Measurements from ENCODE around the gene SPON2.

The SPON2 gene

DNA sequence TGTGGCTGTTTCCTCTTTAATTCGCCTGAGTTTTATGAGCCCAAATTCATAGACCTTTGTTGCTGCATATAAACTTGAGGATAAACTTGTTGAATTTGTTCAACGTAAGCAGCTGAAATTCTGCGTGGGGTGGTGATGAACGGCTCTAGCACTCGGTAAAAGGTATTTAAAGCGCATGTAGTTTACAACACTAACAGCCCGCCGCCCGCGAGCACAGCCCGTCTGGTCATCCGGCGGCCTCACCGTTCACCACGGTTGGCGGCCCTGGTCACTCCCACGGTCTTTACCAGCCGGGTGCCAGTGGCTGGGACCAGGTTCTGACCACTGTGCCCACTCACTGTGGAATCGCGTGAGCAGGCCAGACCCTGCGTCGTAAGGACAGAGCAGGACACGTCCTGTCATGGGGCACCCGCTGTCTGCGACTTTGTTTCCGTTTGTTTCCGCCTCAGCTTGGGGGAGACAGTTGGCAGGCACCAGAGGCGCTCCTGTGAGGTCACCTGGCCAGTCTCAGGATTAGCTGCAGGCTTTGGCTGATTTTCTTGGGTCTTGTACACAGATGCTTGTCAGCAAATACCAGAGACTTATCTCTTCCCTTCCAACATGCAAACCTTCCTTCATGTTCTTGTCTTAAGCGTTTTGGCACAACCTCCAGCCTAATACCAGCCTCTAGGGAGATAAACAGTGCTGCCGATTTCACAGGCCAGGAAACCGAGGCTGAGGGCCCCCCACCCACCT is 36.8 kb upstream of the SPON2 start:
- no peak for DNase-seq (ENCODE audit: low read depth)

DNA sequence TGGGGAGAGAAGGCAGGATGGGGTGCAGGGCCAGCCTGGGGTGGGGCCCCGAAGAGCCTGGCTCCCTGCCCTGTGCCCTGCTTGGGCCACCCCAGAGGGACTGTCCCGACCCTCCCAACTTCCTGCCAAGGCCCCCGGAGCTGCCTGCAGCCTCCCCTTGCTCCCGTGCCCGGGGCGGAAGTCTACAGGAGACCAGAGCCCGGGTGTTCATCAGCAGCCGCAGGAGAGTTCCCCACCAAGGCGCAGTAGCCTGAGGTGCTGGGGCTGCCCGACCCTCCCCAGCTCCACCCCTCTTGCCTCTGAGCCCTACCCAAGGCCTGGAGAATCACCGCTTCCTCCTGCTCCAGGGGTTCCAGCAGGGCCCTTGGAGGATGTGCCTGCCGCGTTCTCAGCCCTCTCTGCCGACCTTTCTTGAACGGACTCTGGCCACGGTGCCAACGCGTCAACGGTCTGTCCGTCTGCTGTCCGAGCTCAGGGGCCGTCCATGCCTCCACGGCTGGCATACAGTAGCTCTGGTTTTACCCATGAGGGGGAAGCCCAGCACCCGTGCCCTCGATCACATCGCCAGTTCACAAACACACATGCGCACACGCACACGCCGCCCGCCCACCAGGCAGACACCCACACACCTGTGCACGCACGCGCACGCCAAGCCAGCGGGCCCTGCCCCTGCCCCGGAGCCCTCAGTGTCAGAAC is 36.0 kb upstream of the SPON2 start:
- DNase-seq (ENCODE audit: low read depth) = no peak

DNA sequence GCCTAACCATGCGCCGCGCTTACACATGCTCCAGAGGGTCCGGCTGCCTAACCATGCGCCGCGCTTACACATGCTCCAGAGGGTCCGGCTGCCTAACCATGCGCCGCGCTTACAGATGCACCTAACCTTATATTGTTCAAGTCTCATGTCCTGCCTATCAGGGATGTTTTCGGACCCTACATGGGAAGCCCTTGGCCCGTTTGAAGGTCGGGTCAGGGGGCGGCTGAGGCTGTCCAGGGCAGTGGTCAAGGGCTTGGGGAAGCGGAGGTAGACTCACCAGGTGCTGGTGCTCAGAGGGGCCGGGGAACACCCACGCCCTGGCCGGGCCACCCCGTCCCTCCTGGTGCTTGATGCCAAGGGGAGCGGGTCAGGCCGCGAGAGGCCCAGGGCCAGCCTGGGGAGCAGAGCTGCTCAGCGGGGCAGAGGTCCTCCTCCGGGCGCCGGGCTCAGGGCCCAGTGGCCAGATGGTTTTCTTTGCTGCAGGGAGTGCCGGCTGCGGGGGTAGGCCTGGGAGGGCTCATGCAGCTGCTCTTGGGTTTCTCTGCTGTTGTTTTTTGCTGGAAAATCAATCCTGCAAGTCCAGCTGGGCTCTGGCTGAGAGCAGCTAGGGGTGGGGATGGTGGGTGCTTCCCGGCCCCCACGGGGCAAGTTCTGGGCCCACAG is 35.4 kb upstream of the SPON2 start:
- DNase-seq (ENCODE audit: low read depth) = no peak

DNA sequence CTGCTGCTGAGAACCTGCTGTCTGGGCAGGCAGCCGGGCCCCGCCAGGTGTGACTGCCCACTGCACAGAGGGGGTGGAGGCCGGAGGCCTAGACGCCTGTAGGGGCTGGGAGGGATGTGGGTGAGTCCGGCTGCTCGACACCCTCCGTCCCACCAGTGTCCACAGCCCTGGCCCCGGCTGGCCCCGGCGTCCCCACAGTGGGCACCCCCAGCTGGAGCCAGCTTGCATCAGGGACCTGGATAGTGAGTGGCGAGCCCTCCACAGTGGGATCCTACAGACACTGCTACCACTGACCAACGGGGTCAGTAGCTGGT is 34.7 kb upstream of the SPON2 start:
- no peak for DNase-seq (ENCODE audit: low read depth)

DNA sequence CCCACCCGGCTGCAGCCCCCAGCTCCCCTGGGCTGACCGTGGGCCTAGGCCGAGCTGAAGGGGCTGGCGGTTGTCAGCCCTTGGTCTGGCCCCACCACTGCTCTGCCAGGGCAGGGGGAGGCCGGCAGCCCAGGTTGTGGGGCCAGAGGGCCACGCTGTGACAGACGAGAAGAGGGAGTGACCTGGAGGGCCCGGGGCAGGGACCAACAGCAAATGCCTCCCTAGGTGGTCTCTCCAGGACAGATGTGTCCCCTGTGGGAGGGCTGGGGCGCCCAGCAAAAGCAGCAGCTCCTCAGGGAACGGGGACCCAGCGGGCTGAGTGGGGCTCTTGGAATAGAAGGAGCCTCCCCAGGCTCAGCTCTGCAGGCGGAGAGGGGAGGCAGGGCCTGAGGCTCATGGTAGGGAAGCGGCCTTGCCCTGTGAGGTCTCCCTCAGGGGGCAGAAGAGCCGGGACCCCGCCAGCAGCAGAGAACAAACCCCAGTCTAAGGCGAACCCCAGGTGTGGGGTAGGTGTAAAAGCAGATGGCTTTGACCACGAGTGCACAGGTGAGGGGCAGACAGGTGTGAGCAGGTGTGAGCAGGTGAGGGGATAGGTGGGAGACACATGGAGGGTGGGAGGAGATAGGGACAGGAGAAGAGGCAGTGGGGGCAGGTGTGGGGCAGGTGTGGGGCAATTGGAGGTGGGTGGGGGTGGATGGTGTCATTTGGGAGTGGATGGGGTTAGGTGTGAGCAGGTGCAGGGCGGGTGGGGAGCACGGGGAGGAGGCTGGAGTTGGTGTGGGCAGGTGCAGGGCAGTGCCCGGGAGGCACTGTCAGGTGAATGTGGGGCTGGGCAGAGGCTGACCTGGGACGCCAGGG is 34.1 kb upstream of the SPON2 start:
- no peak for DNase-seq (ENCODE audit: low read depth)

DNA sequence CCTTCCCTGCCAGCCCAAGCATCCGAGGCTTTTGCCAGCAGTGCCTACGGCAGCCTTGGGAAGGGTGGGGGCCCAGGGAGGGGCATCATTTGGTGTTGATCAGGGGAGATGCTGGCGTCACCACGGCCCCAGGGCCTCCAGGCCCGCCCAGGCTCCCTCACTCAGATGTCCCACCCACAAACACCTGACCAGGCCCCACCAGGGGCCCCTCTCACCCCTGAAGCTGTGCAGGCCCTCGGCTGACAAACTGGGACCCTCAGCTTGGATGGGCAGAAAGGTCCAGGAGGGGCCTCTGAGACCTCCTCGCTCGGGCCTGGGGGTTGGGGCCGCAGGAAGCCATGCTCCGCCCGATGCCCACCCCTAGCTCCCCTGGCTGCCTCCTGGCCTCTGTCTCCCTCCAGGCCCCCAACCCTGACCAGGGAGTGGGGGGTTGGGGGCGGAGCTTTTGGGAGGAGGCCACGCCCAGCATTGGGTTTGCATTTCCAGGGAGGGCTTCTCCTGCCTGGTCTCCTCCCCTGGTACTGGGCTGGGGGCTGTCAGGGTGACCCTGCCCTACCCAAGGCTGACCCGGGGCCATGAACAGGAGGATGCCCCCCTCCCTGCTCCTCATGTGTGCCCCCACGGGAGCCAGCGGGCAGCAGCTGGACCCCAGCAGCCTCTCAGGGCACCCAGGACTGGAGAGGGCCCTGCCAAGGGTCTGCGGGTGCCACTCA is 33.4 kb upstream of the SPON2 start:
- no peak for DNase-seq (ENCODE audit: low read depth)

DNA sequence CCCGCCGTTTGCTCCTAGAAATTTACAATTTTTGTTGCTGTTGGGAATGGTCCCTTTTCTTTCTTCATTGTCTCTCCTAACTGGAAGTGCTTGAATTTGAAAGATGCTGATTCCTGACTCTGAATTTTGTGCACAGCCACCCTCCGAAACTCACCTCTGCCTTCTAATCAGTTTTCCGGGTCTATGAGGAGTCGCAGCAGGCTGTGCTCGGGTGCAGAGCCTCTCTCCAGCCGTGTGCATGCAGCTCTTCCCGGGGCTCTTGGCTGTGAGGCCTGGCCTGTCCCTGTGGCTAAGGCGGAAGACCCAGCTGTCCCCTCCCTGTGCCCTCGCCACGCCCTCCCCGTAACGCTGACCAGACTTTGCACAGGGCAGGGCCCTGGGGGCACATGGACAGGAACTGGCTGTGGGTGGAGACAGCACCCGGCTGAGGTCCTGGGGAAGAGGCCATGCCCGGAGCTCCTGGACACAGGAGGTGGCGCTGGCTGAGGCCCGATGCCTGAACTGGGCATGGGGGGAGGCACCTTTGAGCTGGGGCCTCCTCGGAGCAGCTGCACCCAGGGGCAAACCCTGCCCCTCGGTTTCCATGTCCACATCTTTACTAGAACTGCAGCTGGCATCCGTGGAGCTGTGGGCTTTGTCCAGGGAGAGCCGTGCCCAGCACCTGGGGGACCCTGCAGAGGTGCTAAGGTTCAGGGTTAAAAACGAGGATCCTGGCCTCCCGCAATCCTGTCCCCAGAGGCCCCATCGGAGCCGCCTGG is 32.6 kb upstream of the SPON2 start:
- no peak for DNase-seq (ENCODE audit: low read depth)

DNA sequence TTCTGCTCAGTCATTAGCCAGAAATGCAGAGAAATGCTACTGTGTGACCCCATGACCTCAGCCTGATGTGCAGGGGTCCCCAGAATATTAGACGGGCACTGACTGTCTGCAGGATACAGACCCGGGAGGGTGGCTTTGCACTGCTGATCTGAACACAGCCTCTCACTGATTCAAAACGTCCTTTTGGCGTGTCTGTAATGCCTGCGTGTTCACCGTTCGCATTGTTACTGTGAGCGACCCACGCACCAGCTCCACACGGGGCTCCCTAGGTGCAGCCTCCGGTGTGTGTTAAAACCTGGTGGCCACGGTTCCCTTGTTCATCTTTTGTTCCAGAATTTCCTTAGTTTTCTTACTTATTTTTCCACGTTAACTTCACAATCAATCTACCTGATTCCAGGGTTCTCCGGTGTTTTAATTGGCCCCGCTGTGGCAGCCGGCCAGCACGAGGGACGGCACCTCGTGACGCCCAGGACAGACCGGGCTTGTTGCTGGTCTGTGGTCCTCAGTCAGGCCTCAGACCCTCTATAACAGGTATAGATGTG is 32.0 kb upstream of the SPON2 start:
- no peak for DNase-seq (ENCODE audit: low read depth)

DNA sequence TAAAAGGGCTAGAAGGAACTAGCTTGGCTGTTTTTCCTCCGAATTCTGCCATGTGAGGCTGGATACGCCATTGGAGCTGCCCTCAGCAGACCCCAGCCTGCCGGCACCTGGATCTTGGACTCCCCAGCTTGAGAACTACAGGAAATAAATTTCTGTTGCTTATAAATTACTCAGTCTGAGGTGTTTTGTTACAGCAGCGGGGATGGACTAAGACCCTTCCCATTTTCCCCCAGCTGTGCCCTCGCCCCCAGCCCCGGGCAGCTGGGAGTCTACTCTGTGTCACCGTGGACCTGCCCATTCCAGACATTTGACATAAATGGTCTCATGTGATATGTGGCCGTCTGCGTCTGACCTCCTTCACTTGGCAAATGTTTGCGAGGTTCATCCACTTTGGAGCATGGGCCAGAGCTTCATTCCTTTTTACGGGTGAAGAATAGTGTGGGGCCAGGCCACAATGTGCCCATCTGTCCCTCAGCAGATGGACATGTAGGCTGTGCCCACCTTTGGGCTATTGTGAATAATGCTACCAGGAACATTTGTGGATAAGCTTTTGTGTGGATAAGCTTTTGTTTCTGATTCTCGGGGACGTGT is 30.7 kb upstream of the SPON2 start:
- DNase-seq (ENCODE audit: low read depth) = no peak

DNA sequence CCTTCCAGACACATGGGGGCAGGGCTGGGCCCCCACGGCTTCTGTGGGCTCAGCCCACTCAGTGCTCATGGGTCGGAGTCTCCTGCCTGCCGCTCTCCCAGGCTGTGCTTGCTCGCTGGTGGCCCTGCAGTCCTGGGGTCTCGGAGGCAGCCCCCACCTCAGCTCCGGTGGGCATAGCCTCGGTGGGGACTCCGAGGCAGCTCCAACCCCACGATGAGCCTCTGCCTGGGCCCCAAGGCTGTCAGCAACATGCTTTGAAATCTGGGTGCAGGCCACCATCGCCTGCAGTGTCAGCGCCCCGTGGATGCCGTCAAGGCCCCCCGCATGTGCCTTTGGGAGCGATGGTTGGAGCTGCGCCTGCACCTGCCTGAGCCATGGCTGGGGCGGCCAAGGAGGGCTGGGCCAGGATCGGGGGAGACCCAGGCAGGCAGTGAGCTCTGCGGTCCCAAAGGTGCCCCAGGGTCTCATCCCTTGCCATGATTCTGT is 30.2 kb upstream of the SPON2 start:
- DNase-seq (ENCODE audit: low read depth) = no peak

DNA sequence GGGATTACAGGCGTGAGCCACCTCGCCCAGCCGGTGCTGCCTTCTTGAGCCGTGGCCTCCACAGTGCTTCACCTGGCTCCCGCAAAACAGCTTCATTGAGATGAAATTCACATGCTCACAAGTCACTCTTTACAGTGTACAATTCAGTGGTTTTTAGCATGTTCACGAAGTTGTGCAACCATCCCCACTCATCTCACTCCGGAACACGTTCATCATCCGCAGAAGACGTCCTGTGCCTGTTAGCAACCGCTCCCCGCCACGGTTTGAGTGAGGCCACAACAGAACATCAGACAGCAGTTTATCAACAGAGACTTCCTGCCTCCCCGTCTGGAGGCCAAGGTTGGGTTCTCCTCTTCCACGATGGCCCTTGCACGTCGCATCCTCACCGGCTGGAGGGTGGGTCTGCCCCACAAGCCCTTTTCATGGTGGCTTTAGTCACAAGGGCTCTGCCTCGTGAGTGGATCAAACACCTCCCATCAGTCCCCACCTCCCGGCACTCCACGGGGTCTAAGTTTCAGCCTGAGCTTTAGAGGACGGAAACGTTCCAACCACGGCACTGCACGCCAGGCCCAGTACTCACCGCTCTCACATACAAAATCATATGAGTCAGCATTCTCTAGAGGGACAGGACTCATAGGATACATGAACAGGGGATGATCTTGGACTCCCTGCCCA is 29.6 kb upstream of the SPON2 start:
- peak; percentile 68 for DNase-seq (ENCODE audit: low read depth)

DNA sequence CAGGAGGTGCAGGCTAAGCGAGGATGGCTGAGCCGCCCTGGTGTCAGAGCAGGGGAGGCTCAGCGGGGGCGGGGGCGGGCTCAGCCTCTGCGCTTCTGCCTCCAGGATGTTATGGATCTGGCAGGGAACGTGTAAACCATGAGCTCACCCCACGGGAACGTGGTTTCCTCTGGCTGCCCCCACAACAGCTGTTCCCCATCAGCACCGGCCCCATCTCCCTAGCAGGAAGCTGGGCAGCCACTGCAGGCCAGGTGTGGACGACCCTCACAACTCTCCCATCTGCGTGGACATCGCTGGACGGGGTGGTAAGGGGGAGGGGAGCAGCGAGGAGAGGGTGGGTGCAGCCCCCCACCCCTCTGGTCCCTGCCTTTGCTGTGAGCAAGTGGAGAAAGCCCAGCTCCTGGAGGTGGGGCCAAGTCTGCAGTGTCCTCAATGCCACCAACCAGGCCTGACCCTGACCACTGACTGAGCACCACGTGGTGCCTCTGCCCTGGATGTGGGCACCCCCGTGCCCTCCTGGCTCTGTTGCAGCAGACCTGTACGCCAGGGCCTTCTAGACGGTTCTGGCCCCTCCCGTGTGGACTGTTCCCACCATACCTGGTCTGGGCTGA is 28.1 kb upstream of the SPON2 start:
- DNase-seq (ENCODE audit: low read depth) = peak; percentile 73

DNA sequence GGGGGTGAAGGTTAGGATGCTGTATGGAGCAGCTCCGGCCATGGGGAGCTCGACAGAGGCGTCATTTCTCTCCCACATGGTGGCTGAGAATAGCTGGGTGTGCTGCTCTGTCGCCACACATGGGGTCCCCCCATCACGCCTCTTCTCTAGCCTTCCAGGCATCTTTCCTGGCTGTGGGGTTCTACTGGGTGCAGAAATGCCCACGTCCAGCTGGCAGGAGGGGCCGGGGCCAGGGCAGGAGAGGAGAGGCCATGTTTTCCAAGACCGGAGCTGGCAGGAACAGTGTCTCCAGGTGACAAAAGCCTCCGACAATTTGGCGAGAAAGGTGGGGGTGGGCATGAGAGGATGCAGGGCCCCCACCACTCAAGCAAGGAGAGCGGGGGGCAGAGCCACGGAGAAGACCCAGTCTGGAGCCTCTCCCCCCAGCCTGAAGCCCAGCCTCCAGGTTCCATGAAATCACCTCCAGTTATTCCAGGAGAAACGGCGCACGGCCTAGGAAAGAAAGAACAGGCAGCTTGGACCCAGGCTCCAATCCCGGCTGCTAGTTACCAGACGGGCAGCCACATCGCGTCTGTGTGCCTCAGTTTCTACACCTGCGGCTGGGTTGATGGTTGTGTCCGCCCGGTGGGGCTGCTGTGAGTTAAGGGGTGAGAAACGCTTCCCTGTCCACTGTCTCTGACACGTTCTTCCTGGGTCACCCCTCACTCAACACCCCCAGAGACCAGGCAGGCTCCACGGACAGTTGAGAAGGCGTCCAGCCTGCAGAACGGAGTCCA is 27.4 kb upstream of the SPON2 start:
- no peak for DNase-seq (ENCODE audit: low read depth)

DNA sequence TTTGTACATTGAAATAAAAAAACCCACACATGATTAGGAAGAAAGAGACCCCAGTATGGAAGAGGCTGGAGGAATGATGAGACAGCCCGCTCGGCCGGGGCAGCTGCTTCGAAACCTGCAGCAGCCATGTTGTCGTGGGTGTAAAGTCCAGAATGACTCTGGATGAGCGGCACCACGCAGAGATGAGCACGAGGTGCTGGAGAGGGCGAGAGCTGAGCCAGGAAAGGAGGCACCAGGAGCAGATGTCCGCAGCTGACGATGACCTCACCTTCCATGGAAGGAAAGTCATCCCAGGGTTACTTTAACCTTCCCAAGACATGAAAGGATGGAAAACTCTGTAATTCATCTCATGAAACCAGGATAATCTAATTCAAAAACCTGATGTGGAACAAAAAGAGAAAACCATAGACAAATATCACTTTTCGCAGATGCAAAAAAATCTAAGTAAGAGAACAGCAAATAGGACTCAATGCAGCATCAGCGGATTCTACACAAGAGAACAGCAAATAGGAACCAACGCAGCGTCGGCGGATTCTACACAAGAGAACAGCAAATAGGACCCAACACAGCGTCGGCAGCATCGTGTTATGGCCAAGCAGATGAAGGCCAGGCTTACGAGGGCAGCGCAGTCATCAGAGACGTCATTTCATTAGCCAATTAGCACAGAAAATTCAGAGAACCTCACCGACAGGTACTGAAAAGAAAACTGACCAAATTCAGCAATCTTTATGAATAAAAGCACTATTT is 25.9 kb upstream of the SPON2 start:
- DNase-seq (ENCODE audit: low read depth) = no peak

DNA sequence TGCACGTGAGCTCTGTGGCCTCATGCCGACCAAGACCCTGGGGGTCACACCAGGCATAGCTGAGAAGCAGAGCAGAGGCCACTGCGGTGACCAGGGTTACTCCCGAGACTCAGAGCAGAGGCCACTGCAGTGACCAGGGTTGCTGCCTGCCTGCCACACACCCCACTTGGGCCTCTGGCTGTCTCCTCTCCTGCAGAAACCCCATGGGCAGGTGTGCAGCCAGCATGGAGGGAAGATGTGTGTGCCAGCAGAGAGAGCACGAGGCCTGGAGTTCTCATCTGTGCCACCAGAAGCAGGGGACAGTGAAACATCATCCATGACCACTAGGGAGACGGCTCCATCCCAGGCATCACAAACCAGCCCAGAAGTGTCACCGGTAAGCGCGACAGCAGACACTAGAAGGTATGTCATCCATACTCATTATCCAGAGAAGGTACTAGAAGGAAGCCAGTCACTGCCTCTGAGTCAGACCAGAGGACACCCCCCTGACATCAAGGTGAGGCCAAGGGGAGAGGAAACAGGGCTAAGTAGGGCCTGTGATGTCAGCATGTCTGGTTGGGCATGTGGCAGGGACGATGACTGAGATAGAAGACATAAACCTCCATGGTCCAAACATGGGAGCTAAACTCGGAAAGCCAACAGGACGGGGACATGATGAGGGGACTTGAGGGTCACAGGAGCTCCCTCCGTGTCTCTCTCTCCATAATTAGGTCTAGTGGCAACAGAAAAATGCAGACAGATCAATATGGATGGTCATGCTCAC is 24.2 kb upstream of the SPON2 start:
- no peak for DNase-seq (ENCODE audit: low read depth)

DNA sequence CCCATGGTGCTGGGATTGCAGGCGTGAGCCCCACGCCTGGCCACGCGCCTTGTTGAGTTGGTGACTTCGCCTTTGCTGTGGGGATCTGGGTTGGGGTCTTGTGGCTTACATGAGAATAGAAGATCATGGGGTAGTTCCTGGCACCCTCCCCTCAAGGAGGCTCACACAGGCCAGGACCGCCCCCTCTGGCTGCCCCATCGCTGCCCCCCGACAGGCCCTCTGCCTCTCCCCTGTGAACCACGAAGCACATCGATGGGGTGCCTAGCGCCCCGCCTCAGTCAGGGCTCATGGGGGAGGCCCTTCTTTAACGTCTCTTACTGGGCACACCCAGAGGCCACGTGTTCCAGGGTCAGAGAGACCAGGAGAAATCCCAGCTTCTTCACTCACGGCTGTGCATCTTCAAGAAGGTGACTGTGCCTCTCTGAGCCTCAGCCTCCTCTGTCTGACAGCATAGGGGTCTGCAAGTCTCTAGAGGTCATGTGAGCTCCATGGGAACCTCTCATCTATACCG is 23.6 kb upstream of the SPON2 start:
- DNase-seq (ENCODE audit: low read depth) = no peak

All from non-pigmented ciliary epithelial cell (primary cell).